SJCRH30 (cell line): ENCODE data around the gene TNFSF13B. TPM values are rescaled to one million over a fixed set of nuclear protein-coding genes. Genes with fewer than 3 reads are reported as not detected.
A peak's percentile ranks its signal among the peaks of the same experiment; 100 is the strongest.

Source experiments
- DNase-seq, 2 experiments: peaks; one replicate each; pipeline ENCODE4 v3.0.0-alpha.2; 2015 to 2020
- H3K27ac ChIP-seq: fragments of 250-450 bp; sonication (Bioruptor Pico); 2 replicates; pipeline ENCODE4 v1.5.1; 2020; ENCODE audit warnings: mild to moderate bottlenecking, moderate library complexity
- H3K27me3 ChIP-seq: fragments of 250-450 bp; sonication (Bioruptor Pico); 2 replicates; pipeline ENCODE4 v1.5.1; 2020; ENCODE audit warnings: mild to moderate bottlenecking, moderate library complexity
- H3K36me3 ChIP-seq: fragments of 250-450 bp; sonication (Bioruptor Pico); 2 replicates; pipeline ENCODE4 v1.5.1; 2020; ENCODE audit warnings: mild to moderate bottlenecking, moderate library complexity
- H3K4me1 ChIP-seq: fragments of 250-450 bp; sonication (Bioruptor Pico); 2 replicates; pipeline ENCODE4 v1.5.1; 2020; ENCODE audit warnings: mild to moderate bottlenecking, moderate library complexity
- H3K4me3 ChIP-seq: fragments of 250-450 bp; sonication (Bioruptor Pico); 2 replicates; pipeline ENCODE4 v1.5.1; 2020; ENCODE audit warnings: mild to moderate bottlenecking, moderate library complexity
- H3K9me3 ChIP-seq: fragments of 250-450 bp; sonication (Bioruptor Pico); replicated peaks from 2 replicates; pipeline ENCODE4 v1.5.1; 2020; ENCODE audit warnings: mild to moderate bottlenecking, moderate library complexity
- total RNA-seq: library from RNA; depleted of rRNA; stranded (reverse); fragments of >200 nt; shearing (Covaris generic); gene quantifications from 2 replicates; pipeline ENCODE4 v1.2.3, GENCODE V29; 2014

The TNFSF13B gene
- total RNA-seq, 1 experiment from 2014 or later, result 0.49 TPM

DNA sequence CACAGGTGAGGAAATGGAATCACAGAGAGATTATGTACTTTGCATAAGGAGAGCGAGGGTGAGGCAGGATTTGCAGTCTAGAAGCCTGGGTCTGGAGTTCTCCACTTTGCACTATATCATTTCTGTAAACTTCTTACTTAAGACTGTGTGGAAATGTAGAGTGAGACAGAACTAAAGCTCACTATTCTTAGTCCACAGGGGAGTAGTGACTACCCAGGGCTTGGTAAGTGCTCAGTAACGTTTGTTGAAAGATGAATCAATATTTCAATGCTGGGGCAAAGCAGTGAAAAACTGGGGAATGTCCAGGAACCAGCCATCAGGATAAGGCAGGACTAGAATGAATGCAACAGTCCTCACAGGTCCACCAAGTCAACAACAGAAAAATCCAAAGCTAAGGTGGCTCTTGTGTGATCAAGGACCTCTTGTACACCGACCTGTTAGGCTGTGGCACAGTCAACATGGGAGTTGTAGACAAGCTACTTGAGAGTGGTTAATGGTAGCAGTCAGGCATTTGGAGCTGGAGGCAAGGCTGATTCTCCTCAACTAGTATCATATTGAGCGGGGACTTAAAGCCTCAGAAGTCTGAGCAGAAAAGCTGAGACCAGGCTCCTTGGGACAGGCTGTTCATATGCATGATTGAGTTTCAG, 929 bp upstream of the TNFSF13B start:
- Histone ChIP-seq H3K9me3 (no peaks in the 10 kb centered on the region), H3K27ac (no peak overlapping the region), H3K4me1 (peaks cover 4% of the 10 kb centered on the region; the same call in 1 of the 2 replicates)

DNA sequence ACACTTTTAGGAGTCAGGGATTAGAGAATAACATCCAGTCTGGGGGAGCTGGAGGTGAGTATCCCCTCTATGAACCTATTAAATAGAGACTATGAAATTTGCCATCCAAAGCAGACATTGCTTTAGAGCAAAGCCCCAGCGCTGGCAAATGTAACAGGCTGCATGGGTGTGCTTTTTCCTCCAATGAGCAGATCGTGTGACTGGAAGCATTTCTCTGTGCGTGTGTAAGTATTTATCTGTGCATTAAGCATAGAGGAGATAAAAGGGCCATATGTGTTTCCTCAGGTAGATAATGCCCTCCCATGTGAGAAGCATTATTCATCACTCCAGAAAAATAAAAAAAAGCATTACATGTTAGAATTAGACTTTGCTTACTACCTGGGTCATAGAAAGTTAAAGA, 924 bp downstream of the TNFSF13B start:
- peaks cover 4% of the 10 kb centered on the region; the same call in 1 of the 2 replicates for H3K4me1 ChIP-seq
- H3K27me3 ChIP-seq, result no peaks in the 10 kb centered on the region
- peak overlapping the region; percentile 22 for H3K4me3 ChIP-seq
- H3K9me3 ChIP-seq, result no peaks in the 10 kb centered on the region
- H3K36me3 ChIP-seq, result no peaks in the 10 kb centered on the region
- no peak for DNase-seq
- H3K27ac ChIP-seq, result no peak overlapping the region

More for the DNA sequence above, 929 bp upstream of the TNFSF13B start:
- Histone ChIP-seq H3K27me3 (no peaks in the 10 kb centered on the region), H3K4me3 (no peak overlapping the region), H3K36me3 (no peaks in the 10 kb centered on the region)
- DNase-seq, result no peak

DNA sequence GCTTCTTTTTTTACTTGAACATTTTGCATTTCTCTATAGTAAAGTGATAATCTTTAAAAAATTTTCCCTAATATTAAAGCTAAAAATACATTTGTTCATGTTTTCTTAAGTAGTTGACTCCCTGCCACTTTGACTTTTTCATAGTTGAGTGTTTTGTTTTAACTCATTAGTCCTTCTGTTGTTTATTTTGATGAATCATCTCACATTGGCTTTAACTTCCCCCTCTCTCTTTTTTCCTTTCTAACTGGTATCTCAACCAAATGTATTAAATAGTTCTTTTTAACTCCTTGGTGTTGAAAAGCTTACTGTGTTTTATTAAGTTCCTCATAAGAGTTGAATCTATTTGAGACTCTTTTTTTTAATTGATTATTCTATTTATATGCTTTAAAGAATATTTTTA, 2.8 kb downstream of the TNFSF13B start:
- DNase-seq, result no peak
- Histone ChIP-seq H3K4me1 (peaks cover 4% of the 10 kb centered on the region; the same call in 1 of the 2 replicates), H3K4me3 (no peak overlapping the region), H3K27me3 (no peaks in the 10 kb centered on the region), H3K27ac (no peak overlapping the region), H3K36me3 (no peaks in the 10 kb centered on the region), H3K9me3 (no peaks in the 10 kb centered on the region)

DNA sequence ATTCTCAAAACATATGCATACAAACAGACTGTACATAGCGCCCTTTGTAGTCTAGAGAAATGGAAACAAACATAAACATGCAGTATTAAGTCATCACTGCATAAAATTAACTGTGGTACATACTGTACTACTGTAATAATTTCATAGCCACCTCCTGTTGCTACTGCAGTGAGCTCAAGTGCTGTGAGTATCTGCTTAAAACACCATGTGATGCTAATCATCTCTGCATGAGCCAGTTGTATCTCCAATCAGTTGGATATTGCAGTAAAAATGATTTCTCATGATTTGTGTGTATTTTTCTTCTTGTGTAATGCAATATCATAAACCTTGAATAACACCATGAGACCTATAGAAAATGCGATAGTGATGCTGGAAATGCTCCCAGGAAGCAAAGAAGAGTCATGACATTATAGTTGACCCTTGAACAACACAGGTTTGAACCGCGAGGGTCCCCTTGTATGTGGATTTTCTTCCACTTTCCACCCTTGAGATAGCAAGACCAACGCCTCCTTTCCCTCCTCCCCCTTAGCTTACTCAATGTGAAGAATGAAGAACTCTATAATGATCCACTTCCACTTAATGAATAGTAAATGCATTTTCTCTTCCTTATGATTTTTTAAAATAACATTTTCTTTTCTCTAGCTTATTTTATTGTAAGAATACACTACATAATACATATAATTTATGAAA, 4.1 kb downstream of the TNFSF13B start:
- peaks cover 4% of the 10 kb centered on the region; the same call in 1 of the 2 replicates for H3K4me1 ChIP-seq
- H3K9me3 ChIP-seq, result no peaks in the 10 kb centered on the region
- H3K4me3 ChIP-seq, result no peak overlapping the region
- no peaks in the 10 kb centered on the region for H3K27me3 ChIP-seq
- DNase-seq, result no peak
- no peak overlapping the region for H3K27ac ChIP-seq
- no peaks in the 10 kb centered on the region for H3K36me3 ChIP-seq

DNA sequence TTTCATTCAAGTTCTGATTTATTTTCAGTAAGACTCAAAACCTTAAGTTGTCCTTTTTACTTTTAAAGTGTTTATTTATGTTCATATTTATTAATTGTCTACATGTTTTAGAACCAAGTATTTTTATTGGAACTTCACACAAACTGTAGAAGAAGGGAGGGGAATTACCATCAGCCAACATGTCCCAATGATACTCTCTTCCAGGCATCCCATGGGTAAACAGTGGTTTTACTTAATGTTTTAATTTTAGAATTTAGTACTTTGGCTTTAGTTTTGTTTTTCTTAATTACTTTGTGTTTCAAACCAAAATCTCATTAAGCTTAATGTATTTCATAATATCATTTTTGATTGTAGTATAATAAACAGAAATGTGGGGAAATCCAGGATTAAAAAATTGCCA, 5.2 kb downstream of the TNFSF13B start:
- Histone ChIP-seq H3K36me3 (no peaks in the 10 kb centered on the region), H3K4me3 (no peak overlapping the region), H3K27me3 (no peaks in the 10 kb centered on the region), H3K4me1 (peaks cover 4% of the 10 kb centered on the region; the same call in 1 of the 2 replicates), H3K9me3 (no peaks in the 10 kb centered on the region), H3K27ac (no peak overlapping the region)
- DNase-seq, result no peak

DNA sequence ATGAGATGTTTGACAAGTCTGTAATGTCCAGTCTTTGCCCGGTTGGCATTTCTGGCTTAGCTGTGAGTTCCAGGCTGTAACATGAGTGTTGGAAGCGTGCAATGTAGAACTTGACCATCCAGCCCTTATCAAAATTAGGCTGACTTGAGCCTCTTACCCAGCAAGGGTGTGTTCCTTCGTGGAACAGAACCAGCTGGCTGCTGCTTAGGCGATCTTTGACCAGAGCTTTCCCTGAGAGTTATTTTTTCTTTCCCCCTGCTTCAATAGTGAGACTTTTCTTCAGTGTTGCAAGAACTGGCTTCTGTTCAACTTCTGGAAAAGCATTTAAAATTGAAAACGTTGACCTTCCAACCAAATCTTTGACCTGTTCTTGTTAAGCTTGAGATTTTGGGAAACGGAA, 6.5 kb downstream of the TNFSF13B start:
- Histone ChIP-seq H3K4me1 (no peaks in the 10 kb centered on the region), H3K4me3 (no peak overlapping the region), H3K9me3 (no peaks in the 10 kb centered on the region), H3K36me3 (no peaks in the 10 kb centered on the region), H3K27me3 (no peaks in the 10 kb centered on the region), H3K27ac (no peak overlapping the region)
- no peak for DNase-seq

DNA sequence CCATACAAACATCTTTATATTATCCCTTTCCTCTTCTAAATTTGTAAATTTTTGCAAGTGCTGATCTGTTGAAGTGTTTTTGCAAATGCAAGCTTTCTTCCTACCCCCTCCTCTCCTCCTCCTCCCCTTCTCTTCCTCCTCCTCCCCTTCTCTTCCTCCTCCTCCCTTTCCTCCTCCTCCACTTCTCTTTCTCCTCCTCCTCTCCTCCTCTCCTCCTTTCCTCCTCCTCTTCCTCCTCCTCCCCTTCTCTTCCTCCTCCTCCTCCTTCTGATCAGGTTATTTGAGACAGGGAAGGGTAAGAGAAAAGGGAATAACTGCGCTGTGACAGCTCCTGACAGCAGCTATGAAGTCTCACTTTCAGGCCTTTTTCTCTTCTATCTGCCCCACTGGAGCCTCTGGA, 8.9 kb downstream of the TNFSF13B start:
- H3K36me3 ChIP-seq, result no peaks in the 10 kb centered on the region
- no peaks in the 10 kb centered on the region for H3K9me3 ChIP-seq
- no peak overlapping the region for H3K27ac ChIP-seq
- no peaks in the 10 kb centered on the region for H3K4me1 ChIP-seq
- H3K4me3 ChIP-seq, result no peak overlapping the region
- no peak for DNase-seq
- no peaks in the 10 kb centered on the region for H3K27me3 ChIP-seq

DNA sequence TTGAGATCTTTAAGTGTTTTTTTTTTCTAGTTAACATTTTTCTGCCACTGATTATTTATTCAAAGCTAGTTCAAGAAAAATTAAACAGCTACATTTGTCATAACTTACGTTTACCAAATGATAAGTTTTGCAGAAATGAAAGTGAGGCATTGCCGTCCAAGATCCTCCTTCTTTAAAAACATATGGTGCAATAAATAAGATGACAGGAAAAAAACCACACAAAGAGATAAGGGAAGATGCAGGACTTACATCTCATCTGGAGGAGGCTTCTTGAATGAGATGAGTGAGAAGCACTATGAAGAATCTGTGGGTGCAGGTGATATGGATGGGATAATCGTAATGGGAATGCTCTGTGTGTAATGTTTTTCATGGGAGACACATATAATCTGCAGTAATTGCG, 12.4 kb downstream of the TNFSF13B start:
- Histone ChIP-seq H3K36me3 (no peaks in the 10 kb centered on the region), H3K27ac (no peak overlapping the region), H3K27me3 (no peaks in the 10 kb centered on the region), H3K9me3 (no peaks in the 10 kb centered on the region), H3K4me1 (no peaks in the 10 kb centered on the region), H3K4me3 (no peak overlapping the region)
- no peak for DNase-seq

DNA sequence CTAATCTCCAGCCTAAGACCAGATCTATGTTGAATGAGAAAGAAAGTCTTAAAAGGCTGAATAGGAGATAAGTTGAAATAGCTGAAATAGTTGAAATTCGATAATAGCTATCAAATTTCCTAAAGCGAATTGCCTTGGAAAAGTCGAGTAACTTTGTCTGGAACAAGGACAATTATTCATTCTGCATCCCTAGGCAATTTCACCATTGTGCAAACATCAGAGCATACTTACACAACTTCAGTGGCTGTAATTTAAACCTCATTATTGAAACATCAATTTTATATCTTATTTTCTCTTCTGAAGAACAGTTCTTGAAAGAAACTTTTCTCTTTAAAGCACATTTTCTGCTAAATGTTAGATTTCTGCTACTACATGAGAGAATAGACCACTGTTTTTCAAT, 13.6 kb downstream of the TNFSF13B start:
- H3K27me3 ChIP-seq, result no peaks in the 10 kb centered on the region
- no peaks in the 10 kb centered on the region for H3K9me3 ChIP-seq
- no peak overlapping the region for H3K27ac ChIP-seq
- no peak for DNase-seq
- no peak overlapping the region for H3K4me3 ChIP-seq
- no peaks in the 10 kb centered on the region for H3K4me1 ChIP-seq
- no peaks in the 10 kb centered on the region for H3K36me3 ChIP-seq

DNA sequence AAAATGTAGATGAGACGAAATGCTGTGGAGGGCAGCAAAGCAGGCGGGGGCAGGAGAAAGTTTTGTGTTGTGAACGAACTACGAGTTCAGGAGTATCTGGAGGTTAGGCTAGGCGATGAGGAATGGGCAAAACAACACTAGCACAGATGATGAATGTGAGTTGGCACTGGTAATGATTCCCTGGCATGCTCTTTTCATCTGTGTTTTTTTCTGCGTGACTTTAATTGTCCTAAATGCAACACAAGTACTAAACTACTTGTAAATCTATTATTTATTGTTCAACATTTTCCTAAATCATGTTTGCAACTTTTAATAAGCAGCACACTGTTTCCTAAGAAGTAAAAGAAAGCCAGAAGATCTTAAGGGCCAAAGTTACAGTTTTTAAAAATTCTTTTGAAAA, 19.2 kb downstream of the TNFSF13B start:
- no peaks in the 10 kb centered on the region for H3K4me1 ChIP-seq
- no peak for DNase-seq
- no peak overlapping the region for H3K4me3 ChIP-seq
- no peaks in the 10 kb centered on the region for H3K27me3 ChIP-seq
- no peak overlapping the region for H3K27ac ChIP-seq
- H3K9me3 ChIP-seq, result no peaks in the 10 kb centered on the region
- no peaks in the 10 kb centered on the region for H3K36me3 ChIP-seq

DNA sequence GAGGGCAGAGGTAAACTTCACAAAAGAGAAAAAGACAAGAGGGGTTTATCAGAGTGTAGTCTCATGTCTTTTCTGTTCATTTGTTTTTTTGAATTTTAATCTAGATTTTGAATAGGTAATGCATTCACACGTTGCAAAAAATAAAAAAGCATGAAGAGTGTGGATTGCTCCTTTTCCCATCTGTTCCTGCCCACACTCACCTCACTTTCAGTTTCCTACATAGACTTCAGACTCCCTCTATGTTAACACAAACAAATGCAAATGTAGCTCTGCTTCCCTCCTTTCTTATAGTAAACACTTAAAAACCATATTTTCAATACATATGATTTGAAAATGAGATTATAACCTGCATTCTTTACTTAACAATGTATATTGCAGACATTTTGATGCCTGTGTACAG, 20.3 kb downstream of the TNFSF13B start:
- H3K36me3 ChIP-seq, result no peaks in the 10 kb centered on the region
- H3K9me3 ChIP-seq, result no peaks in the 10 kb centered on the region
- no peaks in the 10 kb centered on the region for H3K27me3 ChIP-seq
- no peaks in the 10 kb centered on the region for H3K4me1 ChIP-seq
- DNase-seq, result no peak
- H3K4me3 ChIP-seq, result no peak overlapping the region
- H3K27ac ChIP-seq, result no peak overlapping the region

DNA sequence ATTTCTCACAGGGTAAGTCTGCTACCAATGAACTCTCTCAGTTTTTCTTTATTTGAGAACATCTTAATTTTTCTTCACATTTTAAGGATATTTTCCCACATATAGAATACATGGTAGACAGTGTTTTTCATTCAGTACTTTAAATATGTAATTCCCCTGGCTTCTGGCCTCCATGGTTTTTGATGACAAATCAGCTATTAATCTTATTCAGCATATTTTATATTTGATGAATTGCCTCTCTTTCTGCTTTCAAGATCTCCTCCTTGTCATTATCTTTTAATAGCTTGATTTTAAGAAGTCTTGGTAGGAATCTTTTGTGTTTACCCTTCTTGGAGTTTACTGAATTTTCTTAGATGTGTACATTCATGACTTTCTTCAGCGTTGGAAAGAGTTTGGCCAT, 27.6 kb downstream of the TNFSF13B start:
- DNase-seq, result no peak
- H3K27me3 ChIP-seq, result no peaks in the 10 kb centered on the region

DNA sequence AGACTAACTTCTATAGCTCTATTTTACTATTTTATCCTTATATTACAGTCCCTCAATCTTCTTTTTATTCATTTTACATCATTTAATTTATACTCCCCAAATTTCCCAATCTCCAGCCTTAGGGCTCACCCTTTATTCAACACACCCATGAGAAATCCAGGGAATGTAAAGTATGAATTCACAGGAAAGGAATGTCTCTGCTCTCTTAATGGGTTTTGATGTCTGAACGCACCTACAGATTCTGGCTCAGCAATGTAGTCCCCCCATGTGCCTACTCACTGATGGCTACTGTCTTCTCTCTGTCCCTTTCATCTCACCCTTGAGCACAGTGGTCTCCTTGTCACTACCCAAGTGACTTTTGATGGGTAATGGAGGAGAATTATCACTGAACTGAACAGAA, 32.8 kb downstream of the TNFSF13B start:
- H3K27me3 ChIP-seq, result no peaks in the 10 kb centered on the region
- H3K9me3 ChIP-seq, result no peaks in the 10 kb centered on the region
- no peak for DNase-seq
- H3K4me1 ChIP-seq, result no peaks in the 10 kb centered on the region
- no peaks in the 10 kb centered on the region for H3K36me3 ChIP-seq
- no peak overlapping the region for H3K4me3 ChIP-seq
- H3K27ac ChIP-seq, result no peak overlapping the region

More for the DNA sequence above, 27.6 kb downstream of the TNFSF13B start:
- Histone ChIP-seq H3K4me3 (no peak overlapping the region), H3K36me3 (no peaks in the 10 kb centered on the region), H3K4me1 (no peaks in the 10 kb centered on the region), H3K27ac (no peak overlapping the region), H3K9me3 (no peaks in the 10 kb centered on the region)

DNA sequence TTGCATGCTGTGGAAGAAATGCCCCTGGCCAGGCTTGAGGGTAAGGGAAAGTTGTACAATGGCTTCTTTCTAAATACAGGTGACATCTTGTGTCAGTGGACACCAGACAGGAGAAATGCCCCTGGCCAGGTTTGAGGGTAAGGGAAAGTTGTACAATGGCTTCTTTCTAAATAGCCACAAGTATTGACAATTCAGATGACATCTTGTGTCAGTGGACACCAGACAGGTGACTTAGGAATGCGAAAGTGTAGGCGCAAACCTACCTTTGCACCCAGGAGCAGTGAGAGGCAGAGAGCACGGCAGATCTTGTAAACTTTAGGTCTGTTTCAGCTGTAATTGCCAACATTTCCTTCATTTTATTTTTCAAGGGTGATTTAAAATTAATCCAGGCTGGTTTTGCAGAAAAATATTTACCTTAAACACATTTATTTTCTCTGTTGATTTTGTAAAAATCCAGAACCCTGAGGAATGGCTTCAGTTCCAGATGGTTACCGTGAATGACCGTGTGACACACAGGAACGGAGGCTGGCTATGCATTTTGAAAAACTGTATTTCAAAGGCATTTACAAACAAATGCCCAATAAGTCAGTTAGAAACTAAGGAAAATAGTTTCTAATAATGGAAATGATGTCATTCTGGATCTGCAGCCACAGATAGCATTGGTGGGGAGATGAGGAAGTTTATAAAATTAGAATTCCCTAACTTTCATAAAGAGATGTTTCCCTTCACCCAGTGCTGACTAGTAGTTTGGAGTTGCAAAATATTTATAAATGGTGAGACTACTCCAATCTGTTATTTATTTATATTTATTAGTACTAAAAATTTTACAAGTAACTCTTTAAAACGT, 34.9 kb downstream of the TNFSF13B start:
- Histone ChIP-seq H3K27ac (no peak overlapping the region), H3K9me3 (no peaks in the 10 kb centered on the region), H3K27me3 (no peaks in the 10 kb centered on the region), H3K36me3 (no peaks in the 10 kb centered on the region), H3K4me1 (no peaks in the 10 kb centered on the region), H3K4me3 (no peak overlapping the region)
- no peak for DNase-seq

DNA sequence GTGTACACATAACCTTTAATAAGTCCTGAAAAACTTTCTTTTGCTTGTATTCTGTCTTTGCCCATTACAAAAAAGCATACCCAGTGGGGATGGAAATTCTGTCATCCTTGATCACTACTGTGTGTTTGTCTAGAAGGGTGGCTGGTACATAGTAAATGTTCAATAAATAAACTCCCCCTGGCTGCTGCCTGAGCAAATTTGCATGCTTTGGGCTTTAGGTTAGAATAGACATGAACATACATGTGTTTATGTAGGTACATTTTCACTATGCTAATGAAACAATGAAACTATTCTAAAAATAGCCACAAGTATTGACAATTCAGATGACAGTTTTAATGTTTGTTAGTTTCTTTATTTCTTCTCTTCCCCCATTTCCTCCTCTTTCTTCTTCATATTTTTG, 36.1 kb downstream of the TNFSF13B start:
- no peak for DNase-seq
- no peak overlapping the region for H3K4me3 ChIP-seq
- H3K27me3 ChIP-seq, result no peaks in the 10 kb centered on the region
- no peaks in the 10 kb centered on the region for H3K4me1 ChIP-seq
- no peaks in the 10 kb centered on the region for H3K36me3 ChIP-seq
- no peak overlapping the region for H3K27ac ChIP-seq
- H3K9me3 ChIP-seq, result no peaks in the 10 kb centered on the region
